Osteoblast (primary cell): ENCODE measurements around the gene BPHL. TPM values are rescaled to one million over a fixed set of nuclear protein-coding genes. Genes with fewer than 3 reads are reported as not detected.
A peak's percentile ranks its signal among the peaks of the same experiment; 100 is the strongest.

Experiments
- DNase-seq: peaks from one replicate; pipeline ENCODE4 v3.0.0; 2011; ENCODE audit warnings: low spot score, mixed read lengths; ENCODE audit not compliant: insufficient read length; ENCODE audit errors: missing footprints
- H2AFZ ChIP-seq: 2 replicates; pipeline ENCODE4 v1.6.0; 2011; ENCODE audit warnings: mild to moderate bottlenecking, low read length
- H3K27ac ChIP-seq: 2 replicates; pipeline ENCODE4 v1.5.1; 2011; ENCODE audit warnings: mild to moderate bottlenecking, low read depth, low read length, moderate library complexity
- H3K27me3 ChIP-seq: 2 replicates; pipeline ENCODE4 v1.6.0; 2012; ENCODE audit warnings: mild to moderate bottlenecking, control low read depth, inconsistent platforms, low read length, moderate library complexity; ENCODE audit not compliant: insufficient read depth
- H3K36me3 ChIP-seq: 2 replicates; pipeline ENCODE4 v1.5.1; 2011; ENCODE audit warnings: mild to moderate bottlenecking, low read length, control low read depth, moderate library complexity; ENCODE audit not compliant: insufficient read depth
- H3K4me1 ChIP-seq: 2 replicates; pipeline ENCODE4 v1.5.1; 2011; ENCODE audit warnings: mild to moderate bottlenecking, low read length, control low read depth, moderate library complexity; ENCODE audit not compliant: insufficient read depth
- H3K4me2 ChIP-seq: 2 replicates; pipeline ENCODE4 v1.6.0; 2011; ENCODE audit warnings: mild to moderate bottlenecking, low read length; ENCODE audit not compliant: insufficient read depth
- H3K4me3 ChIP-seq: fragments of 200-600 bp; sonication (generic); 3 replicates; pipeline ENCODE4 v1.5.1; 2012; ENCODE audit warnings: mild to moderate bottlenecking, low read length, inconsistent platforms; ENCODE audit not compliant: insufficient read depth
- H3K79me2 ChIP-seq: 2 replicates; pipeline ENCODE4 v1.6.0; 2012; ENCODE audit warnings: mild to moderate bottlenecking, low read length, control low read depth, inconsistent platforms; ENCODE audit not compliant: insufficient read depth
- H3K9me3 ChIP-seq: 2 replicates; pipeline ENCODE4 v1.5.1; 2011; ENCODE audit warnings: low read depth, low read length, control low read depth
- H4K20me1 ChIP-seq: 2 replicates; pipeline ENCODE4 v1.6.0; 2012; ENCODE audit warnings: mild to moderate bottlenecking, low read length, control low read depth; ENCODE audit not compliant: insufficient read depth
- CTCF ChIP-seq: IDR thresholded peaks from 2 replicates; pipeline ENCODE4 v1.5.1; 2011; ENCODE audit warnings: mild to moderate bottlenecking, low read depth, low read length, moderate library complexity; ENCODE audit errors: extremely low read depth
- total RNA-seq: library from RNA; depleted of rRNA; stranded (reverse); fragments of >200 nt; gene quantifications from 2 replicates; pipeline ENCODE4 v1.2.3, GENCODE V29; 2012

BPHL gene
- total RNA-seq, 1 donor, result 19.9 TPM

- H3K79me2 ChIP-seq, result no peaks in the 10 kb centered on the region
- H4K20me1 ChIP-seq, result no peaks in the 10 kb centered on the region
- H3K36me3 ChIP-seq, result peaks cover 23% of the 10 kb centered on the region
- peaks cover 16% of the 10 kb centered on the region for H3K4me1 ChIP-seq
- H3K9me3 ChIP-seq, result no peaks in the 10 kb centered on the region
- H3K27me3 ChIP-seq, result no peaks in the 10 kb centered on the region
- no peak for DNase-seq
- H2AFZ ChIP-seq, result no peak overlapping the region
- H3K27ac ChIP-seq, result peak overlapping the region; percentile 23
- H3K4me3 ChIP-seq, result no peak overlapping the region
- no peak for TF ChIP-seq CTCF
- H3K4me2 ChIP-seq, result peak overlapping the region; percentile 8
These were observed 19.8 kb downstream of the BPHL start for GRCh38 chr6:3138341-3138740.

- Histone ChIP-seq H3K27ac (peak overlapping the region; percentile 29), H2AFZ (peak overlapping the region; percentile 78), H3K4me3 (peak overlapping the region; percentile 10)
These were observed 20.8 kb downstream of the BPHL start for GRCh38 chr6:3139090-3139903.

GRCh38 chr6:3140201-3140600 lies 21.7 kb downstream of the BPHL start:
- DNase-seq, result no peak
- Histone ChIP-seq H4K20me1 (no peaks in the 10 kb centered on the region), H3K4me2 (no peak overlapping the region), H3K36me3 (peaks cover 26% of the 10 kb centered on the region), H3K79me2 (no peaks in the 10 kb centered on the region), H3K27me3 (no peaks in the 10 kb centered on the region), H3K4me3 (no peak overlapping the region), H3K9me3 (no peaks in the 10 kb centered on the region), H3K27ac (no peak overlapping the region), H2AFZ (no peak overlapping the region), H3K4me1 (peaks cover 16% of the 10 kb centered on the region)
- no peak for TF ChIP-seq CTCF

More at GRCh38 chr6:3139090-3139903, 20.8 kb downstream of the BPHL start:
- no peaks in the 10 kb centered on the region for H4K20me1 ChIP-seq
- DNase-seq, result peak; percentile 94
- peaks cover 16% of the 10 kb centered on the region for H3K4me1 ChIP-seq
- H3K36me3 ChIP-seq, result peaks cover 26% of the 10 kb centered on the region
- H3K79me2 ChIP-seq, result no peaks in the 10 kb centered on the region
- TF ChIP-seq CTCF, result no peak
- H3K27me3 ChIP-seq, result no peaks in the 10 kb centered on the region
- no peaks in the 10 kb centered on the region for H3K9me3 ChIP-seq
- peak overlapping the region; percentile 38 for H3K4me2 ChIP-seq

- Histone ChIP-seq H3K4me3 (no peak overlapping the region), H3K9me3 (no peaks in the 10 kb centered on the region), H4K20me1 (no peaks in the 10 kb centered on the region), H2AFZ (no peak overlapping the region), H3K4me2 (no peak overlapping the region), H3K79me2 (no peaks in the 10 kb centered on the region), H3K27ac (no peak overlapping the region), H3K4me1 (peaks cover 16% of the 10 kb centered on the region), H3K36me3 (peaks cover 23% of the 10 kb centered on the region), H3K27me3 (no peaks in the 10 kb centered on the region)
- DNase-seq, result no peak
- TF ChIP-seq CTCF, result no peak
These were observed 24.0 kb downstream of the BPHL start for GRCh38 chr6:3142536-3142935.
